Parathyroid adenoma (tissue), 2 donors: ENCODE measurements around the gene TMC2.

Source experiments
- H2AFZ ChIP-seq: fragments of 300-600 bp; sonication (generic); one replicate; pipeline ENCODE4 v1.7.0; 2017; ENCODE audit warnings: antibody characterized with exemption, mild to moderate bottlenecking
- H3K27ac ChIP-seq: fragments of 300-600 bp; sonication (generic); one replicate; pipeline ENCODE4 v1.7.0; 2017
- H3K27me3 ChIP-seq: fragments of 300-600 bp; sonication (generic); one replicate; pipeline ENCODE4 v1.7.0; 2017; ENCODE audit warnings: low read length; ENCODE audit not compliant: control insufficient read depth, insufficient read depth
- H3K36me3 ChIP-seq: fragments of 300-600 bp; sonication (generic); one replicate; pipeline ENCODE4 v1.7.0; 2017; ENCODE audit warnings: low read length; ENCODE audit not compliant: control insufficient read depth, insufficient read depth
- H3K4me1 ChIP-seq: fragments of 300-600 bp; sonication (generic); one replicate; pipeline ENCODE4 v1.7.0; 2017; ENCODE audit warnings: control low read depth
- H3K4me2 ChIP-seq: fragments of 300-600 bp; sonication (generic); one replicate; pipeline ENCODE4 v1.7.0; 2017; ENCODE audit warnings: low read length
- H3K4me3 ChIP-seq: fragments of 300-600 bp; sonication (generic); one replicate; pipeline ENCODE4 v1.7.0; 2017; ENCODE audit warnings: low read depth, low read length
- H3K79me2 ChIP-seq: fragments of 300-600 bp; sonication (generic); one replicate; pipeline ENCODE4 v1.7.0; 2017; ENCODE audit warnings: control low read depth
- H3K9ac ChIP-seq: fragments of 300-600 bp; sonication (generic); one replicate; pipeline ENCODE4 v1.7.0; 2017; ENCODE audit warnings: mild to moderate bottlenecking
- H3K9me3 ChIP-seq: fragments of 300-600 bp; sonication (generic); one replicate; pipeline ENCODE4 v1.7.0; 2017; ENCODE audit warnings: low read length; ENCODE audit not compliant: control insufficient read depth
- TF ChIP-seq, protein P1 (sequence below): fragments of 300-600 bp; sonication (generic); IDR thresholded peaks from one replicate; pipeline ENCODE4 v1.7.0; 2017; ENCODE audit warnings: antibody characterized with exemption, mild to moderate bottlenecking
- donor health status: primary hyperparathyroidism.

Gene TMC2

DNA sequence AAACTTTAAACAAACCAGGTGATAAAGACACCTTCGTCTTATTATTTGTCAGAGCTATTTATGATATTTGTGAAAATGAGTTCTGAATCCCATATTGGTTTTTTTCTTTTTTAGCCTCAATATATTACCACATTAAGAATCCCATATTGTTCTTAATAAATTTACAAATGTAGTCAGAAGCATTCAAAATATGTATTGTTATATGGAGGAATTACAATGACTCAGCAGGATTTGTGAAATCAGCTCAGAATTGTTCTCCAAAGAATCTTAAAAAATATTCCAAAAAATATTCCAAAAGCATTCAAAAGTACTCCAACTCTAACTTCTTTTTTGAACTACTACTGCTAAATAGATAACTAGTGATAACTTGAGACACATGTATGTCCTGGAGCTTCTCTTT lies 21.2 kb upstream of the TMC2 start:
- H3K27me3 ChIP-seq = no peaks in the 10 kb centered on the region
- H3K9ac ChIP-seq = no peak overlapping the region
- no peaks in the 10 kb centered on the region for H3K9me3 ChIP-seq
- H3K36me3 ChIP-seq = no peaks in the 10 kb centered on the region
- H3K4me2 ChIP-seq = no peak overlapping the region
- no peak overlapping the region for H3K27ac ChIP-seq
- no peaks in the 10 kb centered on the region for H3K79me2 ChIP-seq
- H2AFZ ChIP-seq = no peak overlapping the region
- no peak overlapping the region for H3K4me3 ChIP-seq
- TF ChIP-seq, protein P1, sequence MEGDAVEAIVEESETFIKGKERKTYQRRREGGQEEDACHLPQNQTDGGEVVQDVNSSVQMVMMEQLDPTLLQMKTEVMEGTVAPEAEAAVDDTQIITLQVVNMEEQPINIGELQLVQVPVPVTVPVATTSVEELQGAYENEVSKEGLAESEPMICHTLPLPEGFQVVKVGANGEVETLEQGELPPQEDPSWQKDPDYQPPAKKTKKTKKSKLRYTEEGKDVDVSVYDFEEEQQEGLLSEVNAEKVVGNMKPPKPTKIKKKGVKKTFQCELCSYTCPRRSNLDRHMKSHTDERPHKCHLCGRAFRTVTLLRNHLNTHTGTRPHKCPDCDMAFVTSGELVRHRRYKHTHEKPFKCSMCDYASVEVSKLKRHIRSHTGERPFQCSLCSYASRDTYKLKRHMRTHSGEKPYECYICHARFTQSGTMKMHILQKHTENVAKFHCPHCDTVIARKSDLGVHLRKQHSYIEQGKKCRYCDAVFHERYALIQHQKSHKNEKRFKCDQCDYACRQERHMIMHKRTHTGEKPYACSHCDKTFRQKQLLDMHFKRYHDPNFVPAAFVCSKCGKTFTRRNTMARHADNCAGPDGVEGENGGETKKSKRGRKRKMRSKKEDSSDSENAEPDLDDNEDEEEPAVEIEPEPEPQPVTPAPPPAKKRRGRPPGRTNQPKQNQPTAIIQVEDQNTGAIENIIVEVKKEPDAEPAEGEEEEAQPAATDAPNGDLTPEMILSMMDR = no peak
- H3K4me1 ChIP-seq = no peaks in the 10 kb centered on the region

DNA sequence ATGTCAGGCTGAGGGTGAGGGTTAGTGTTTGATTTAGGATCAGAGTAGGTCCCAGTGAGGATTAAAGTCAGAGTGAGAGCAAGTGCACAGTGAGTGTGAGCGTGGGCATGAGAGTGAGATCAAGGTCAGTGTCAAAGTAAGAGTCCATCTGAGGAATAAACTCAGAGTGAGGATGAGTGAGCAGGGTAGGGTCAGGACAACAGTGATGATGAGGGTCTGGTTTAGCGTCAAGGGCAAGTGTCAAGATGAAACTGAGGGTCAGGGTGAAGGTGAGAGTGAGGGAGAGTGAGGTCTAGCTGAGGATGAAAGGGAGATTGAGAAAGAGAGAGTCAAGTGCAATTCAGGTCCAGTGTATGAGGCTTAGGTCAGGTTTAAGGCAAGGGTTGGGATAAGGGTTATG lies 20.0 kb upstream of the TMC2 start:
- Histone ChIP-seq H3K36me3 (no peaks in the 10 kb centered on the region), H3K9me3 (no peaks in the 10 kb centered on the region), H3K4me1 (no peaks in the 10 kb centered on the region), H3K79me2 (no peaks in the 10 kb centered on the region), H3K27ac (no peak overlapping the region), H3K27me3 (no peaks in the 10 kb centered on the region), H2AFZ (no peak overlapping the region), H3K4me2 (no peak overlapping the region), H3K9ac (no peak overlapping the region), H3K4me3 (no peak overlapping the region)
- TF ChIP-seq, protein P1 = no peak

DNA sequence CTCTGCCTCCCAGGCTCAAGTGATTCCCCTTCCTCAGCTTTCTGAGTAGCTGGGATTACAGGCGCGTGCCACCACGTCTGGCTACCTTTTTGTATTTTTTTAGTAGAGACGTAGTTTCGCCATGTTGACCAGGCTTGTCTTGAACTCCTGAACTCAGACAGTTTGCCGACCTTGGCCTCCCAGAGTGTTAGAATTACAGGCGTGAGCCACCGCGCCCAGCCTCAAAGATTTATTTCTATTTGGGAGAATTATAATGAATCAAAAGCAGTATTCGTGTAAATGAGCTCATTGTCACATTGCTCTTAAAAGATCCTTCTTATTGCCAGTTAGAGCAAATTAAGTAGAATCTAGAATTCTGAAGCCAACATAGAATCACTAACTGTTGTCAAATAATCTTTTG lies 18.3 kb upstream of the TMC2 start:
- H3K27me3 ChIP-seq = no peaks in the 10 kb centered on the region
- TF ChIP-seq, protein P1 = no peak
- H3K4me2 ChIP-seq = no peak overlapping the region
- no peaks in the 10 kb centered on the region for H3K36me3 ChIP-seq
- no peak overlapping the region for H3K27ac ChIP-seq
- H3K9me3 ChIP-seq = no peaks in the 10 kb centered on the region
- no peak overlapping the region for H3K9ac ChIP-seq
- no peak overlapping the region for H3K4me3 ChIP-seq
- no peaks in the 10 kb centered on the region for H3K4me1 ChIP-seq
- no peak overlapping the region for H2AFZ ChIP-seq
- H3K79me2 ChIP-seq = no peaks in the 10 kb centered on the region

DNA sequence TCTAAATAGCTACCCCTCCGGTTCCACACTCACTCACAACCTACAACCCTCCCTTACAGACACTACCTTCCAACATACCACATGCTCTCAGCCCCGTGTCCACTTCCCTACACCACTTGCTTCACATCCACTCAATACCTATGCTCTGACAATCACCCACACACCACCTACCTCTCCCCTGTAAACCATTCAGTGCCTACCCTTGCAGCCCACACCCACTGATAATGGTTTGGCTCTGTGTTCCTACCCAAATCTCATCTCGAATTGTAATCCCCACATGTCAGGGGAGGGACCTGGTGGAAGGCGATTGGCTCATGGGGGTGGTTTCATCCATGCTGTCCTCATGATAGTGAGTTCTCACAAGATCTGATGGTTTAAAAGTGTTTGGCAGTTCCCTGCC lies 17.8 kb upstream of the TMC2 start:
- H3K36me3 ChIP-seq = no peaks in the 10 kb centered on the region
- H3K9ac ChIP-seq = no peak overlapping the region
- no peak overlapping the region for H3K4me2 ChIP-seq
- no peaks in the 10 kb centered on the region for H3K9me3 ChIP-seq
- no peak overlapping the region for H3K4me3 ChIP-seq
- H2AFZ ChIP-seq = no peak overlapping the region
- H3K4me1 ChIP-seq = no peaks in the 10 kb centered on the region
- no peaks in the 10 kb centered on the region for H3K79me2 ChIP-seq
- no peak overlapping the region for H3K27ac ChIP-seq
- TF ChIP-seq, protein P1 = no peak
- H3K27me3 ChIP-seq = no peaks in the 10 kb centered on the region

DNA sequence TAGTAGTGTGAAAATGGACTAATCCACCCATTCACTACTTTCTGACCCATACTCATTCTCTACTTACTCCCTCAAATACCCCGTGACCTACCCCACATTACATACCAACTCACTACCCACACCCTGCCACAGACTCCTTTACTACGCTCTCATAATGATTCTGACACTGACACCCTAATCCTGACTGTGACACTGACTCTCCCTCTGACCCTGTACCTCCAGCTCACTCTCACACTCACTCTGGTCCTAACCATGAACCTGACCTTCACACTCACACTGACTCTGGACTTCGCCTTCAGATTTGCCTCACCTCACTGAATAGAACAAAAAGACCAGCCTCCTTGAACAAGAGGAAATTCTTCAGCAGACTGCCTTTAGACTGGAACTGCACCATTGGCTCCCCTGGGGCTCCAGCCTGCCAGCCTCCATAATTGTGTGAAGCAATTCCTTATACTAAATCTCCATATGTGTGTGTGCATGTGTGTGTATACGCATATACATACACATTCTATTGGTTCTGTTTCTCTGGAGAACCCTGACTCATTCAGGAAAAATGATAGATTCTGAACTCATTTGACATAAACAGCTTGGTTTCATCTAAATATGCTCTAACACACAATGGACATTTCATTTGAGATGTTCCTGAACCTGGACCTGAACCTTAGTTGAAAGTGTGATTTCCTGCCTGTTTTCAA lies 17.1 kb upstream of the TMC2 start:
- no peak overlapping the region for H3K4me3 ChIP-seq
- H3K27me3 ChIP-seq = no peaks in the 10 kb centered on the region
- no peaks in the 10 kb centered on the region for H3K4me1 ChIP-seq
- no peaks in the 10 kb centered on the region for H3K36me3 ChIP-seq
- no peak overlapping the region for H3K4me2 ChIP-seq
- H3K27ac ChIP-seq = no peak overlapping the region
- TF ChIP-seq, protein P1 = no peak
- no peak overlapping the region for H3K9ac ChIP-seq
- no peak overlapping the region for H2AFZ ChIP-seq
- H3K79me2 ChIP-seq = no peaks in the 10 kb centered on the region
- H3K9me3 ChIP-seq = no peaks in the 10 kb centered on the region
